DOHH2 (cell line): Measurements from ENCODE around the gene SHROOM1.

ENCODE experiments used
- H3F3A ChIP-seq: fragments of 200-600 bp; sonication (generic), shearing (Covaris generic); 2 replicates; pipeline ENCODE4 v1.6.0; 2016; ENCODE audit warnings: antibody characterized with exemption, mild to moderate bottlenecking; ENCODE audit not compliant: control insufficient read depth, insufficient read depth
- H3K27ac ChIP-seq: fragments of 200-600 bp; sonication (generic); 2 replicates; pipeline ENCODE4 v1.5.1; 2014; ENCODE audit warnings: low read depth, mild to moderate bottlenecking, low read length, moderate library complexity
- H3K27me3 ChIP-seq: fragments of 200-600 bp; sonication (generic); 2 replicates; pipeline ENCODE4 v1.6.1; 2014; ENCODE audit warnings: mild to moderate bottlenecking, low read length, mixed read lengths; ENCODE audit not compliant: control insufficient read depth
- H3K36me3 ChIP-seq: fragments of 200-600 bp; sonication (generic); 2 replicates; pipeline ENCODE4 v1.6.1; 2014; ENCODE audit warnings: mild to moderate bottlenecking, low read length, moderate library complexity, mixed read lengths; ENCODE audit not compliant: control insufficient read depth
- H3K4me1 ChIP-seq: fragments of 200-600 bp; sonication (generic); 2 replicates; pipeline ENCODE4 v1.6.1; 2014; ENCODE audit warnings: mild to moderate bottlenecking, low read length, mixed read lengths; ENCODE audit not compliant: control insufficient read depth
- H3K4me2 ChIP-seq: fragments of 200-600 bp; sonication (generic); 2 replicates; pipeline ENCODE4 v1.6.0; 2014; ENCODE audit warnings: mild to moderate bottlenecking, low read length, moderate library complexity
- H3K4me3 ChIP-seq: fragments of 200-600 bp; sonication (generic); 2 replicates; pipeline ENCODE4 v1.5.1; 2014; ENCODE audit warnings: mild to moderate bottlenecking, low read length, mixed read lengths
- H3K79me2 ChIP-seq: fragments of 200-600 bp; sonication (generic); 2 replicates; pipeline ENCODE4 v1.6.1; 2014; ENCODE audit warnings: mild to moderate bottlenecking, low read length, mixed read lengths; ENCODE audit not compliant: control insufficient read depth
- H3K9me2 ChIP-seq: fragments of 200-600 bp; sonication (generic); replicated peaks from 2 replicates; pipeline ENCODE4 v1.6.1; 2014; ENCODE audit warnings: mild to moderate bottlenecking, low read length, mixed read lengths; ENCODE audit not compliant: control insufficient read depth
- H3K9me3 ChIP-seq: fragments of 200-600 bp; sonication (generic); 2 replicates; pipeline ENCODE4 v1.6.1; 2014; ENCODE audit warnings: antibody characterized with exemption, low read length, mixed read lengths; ENCODE audit not compliant: control insufficient read depth, insufficient read depth
- H4K20me1 ChIP-seq: fragments of 200-600 bp; sonication (generic); 2 replicates; pipeline ENCODE4 v1.6.0; 2014; ENCODE audit warnings: low read depth, mild to moderate bottlenecking, antibody characterized with exemption, low read length, moderate library complexity; ENCODE audit not compliant: control insufficient read depth, insufficient read depth
- EZH2phosphoT487 ChIP-seq: fragments of 200-600 bp; sonication (generic); IDR thresholded peaks from 2 replicates; pipeline ENCODE4 v1.6.1; 2017; ENCODE audit warnings: borderline replicate concordance, mild to moderate bottlenecking, antibody characterized with exemption, low read length, moderate library complexity, mixed read lengths
- TF ChIP-seq, protein P1 (sequence below): fragments of 200-600 bp; sonication (generic); IDR thresholded peaks from one replicate; pipeline ENCODE4 v1.5.1; 2014; ENCODE audit warnings: antibody characterized with exemption, mild to moderate bottlenecking, low read depth, low read length; ENCODE audit not compliant: poor library complexity, severe bottlenecking

The SHROOM1 gene

DNA sequence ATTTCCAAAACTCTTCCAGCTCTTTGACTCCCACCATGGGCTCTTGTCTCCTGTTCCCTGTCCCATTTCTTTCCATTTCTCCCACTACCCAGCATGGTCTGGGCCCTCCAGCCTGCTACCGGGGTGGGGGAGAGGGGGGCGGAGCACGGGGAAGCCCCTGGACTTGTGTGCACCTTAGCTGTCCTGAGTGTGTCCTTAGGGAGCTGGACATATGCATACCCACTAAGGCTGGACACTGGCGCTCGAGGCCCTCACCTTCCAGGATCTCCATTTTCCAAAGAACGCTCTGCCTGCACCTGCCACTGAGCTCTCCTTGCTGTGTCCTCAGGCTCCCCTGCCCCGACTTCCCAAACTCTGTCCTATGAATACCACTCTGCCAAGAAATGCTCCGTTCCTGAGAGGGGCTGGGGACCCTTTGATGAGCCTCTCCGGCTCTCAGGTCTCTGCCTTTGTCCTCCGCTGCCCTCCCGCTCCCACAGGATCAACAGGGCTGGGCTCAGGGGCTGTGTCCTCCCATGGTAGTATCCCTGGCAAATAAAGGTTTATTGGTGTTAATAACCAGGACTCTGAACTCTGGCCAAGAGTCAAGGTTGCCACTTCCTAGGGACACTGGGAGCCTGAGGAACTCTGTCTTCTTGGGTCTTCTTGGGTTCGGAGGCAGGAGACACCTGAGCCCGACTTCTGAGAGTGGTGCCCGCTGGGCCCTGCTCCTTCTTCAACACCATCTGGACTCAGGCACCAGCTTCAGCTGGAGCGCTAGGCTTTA is 831 bp upstream of the SHROOM1 start:
- H3K9me2 ChIP-seq = no peaks in the 10 kb centered on the region

DNA sequence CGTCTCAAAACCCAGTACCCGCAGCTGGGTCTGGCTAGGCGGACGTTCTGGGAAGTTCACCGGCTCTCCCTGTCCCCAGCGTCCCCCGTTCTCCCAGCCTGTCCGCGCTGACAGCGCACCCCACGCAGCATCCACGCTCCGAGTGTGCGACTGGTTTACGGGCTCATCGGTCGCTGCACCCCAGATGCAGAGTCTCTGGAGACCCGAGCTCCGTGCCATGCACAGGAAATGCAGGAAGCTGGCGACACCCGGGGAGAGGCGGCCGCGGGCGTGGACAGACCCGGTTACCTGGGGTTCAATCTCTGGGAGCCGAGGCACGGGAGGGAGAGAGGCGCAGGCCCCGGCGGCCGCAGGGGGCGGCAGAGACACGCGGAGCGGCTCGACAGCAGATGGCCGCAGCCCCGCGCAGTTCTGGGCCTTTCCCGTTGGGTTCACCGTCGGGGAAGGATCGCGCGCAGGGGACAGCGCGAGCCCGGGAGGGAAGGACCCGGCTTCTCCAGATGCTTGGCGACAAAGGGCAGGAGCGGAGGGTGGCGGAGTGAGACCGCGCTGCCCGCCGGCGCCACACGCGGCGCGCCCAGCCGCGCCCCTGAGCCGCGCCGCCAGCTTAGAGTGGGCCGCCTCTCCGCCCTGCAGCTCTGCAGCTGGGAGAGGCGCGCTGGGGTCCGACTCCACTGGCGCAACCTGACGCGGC is 558 bp downstream of the SHROOM1 start:
- Histone ChIP-seq H3F3A (no peaks in the 10 kb centered on the region), H3K79me2 (no peaks in the 10 kb centered on the region), H3K9me2 (no peaks in the 10 kb centered on the region), H3K9me3 (no peaks in the 10 kb centered on the region), H3K4me3 (peak overlapping the region; percentile 78), H3K36me3 (no peaks in the 10 kb centered on the region), H4K20me1 (no peaks in the 10 kb centered on the region), H3K4me1 (peaks cover 4% of the 10 kb centered on the region), H3K27ac (no peak overlapping the region), H3K4me2 (peak overlapping the region; percentile 83), H3K27me3 (peaks cover 63% of the 10 kb centered on the region)
- no peak for TF ChIP-seq EZH2phosphoT487
- TF ChIP-seq, protein P1, sequence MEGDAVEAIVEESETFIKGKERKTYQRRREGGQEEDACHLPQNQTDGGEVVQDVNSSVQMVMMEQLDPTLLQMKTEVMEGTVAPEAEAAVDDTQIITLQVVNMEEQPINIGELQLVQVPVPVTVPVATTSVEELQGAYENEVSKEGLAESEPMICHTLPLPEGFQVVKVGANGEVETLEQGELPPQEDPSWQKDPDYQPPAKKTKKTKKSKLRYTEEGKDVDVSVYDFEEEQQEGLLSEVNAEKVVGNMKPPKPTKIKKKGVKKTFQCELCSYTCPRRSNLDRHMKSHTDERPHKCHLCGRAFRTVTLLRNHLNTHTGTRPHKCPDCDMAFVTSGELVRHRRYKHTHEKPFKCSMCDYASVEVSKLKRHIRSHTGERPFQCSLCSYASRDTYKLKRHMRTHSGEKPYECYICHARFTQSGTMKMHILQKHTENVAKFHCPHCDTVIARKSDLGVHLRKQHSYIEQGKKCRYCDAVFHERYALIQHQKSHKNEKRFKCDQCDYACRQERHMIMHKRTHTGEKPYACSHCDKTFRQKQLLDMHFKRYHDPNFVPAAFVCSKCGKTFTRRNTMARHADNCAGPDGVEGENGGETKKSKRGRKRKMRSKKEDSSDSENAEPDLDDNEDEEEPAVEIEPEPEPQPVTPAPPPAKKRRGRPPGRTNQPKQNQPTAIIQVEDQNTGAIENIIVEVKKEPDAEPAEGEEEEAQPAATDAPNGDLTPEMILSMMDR = peak; percentile 77

More for the DNA sequence above, 831 bp upstream of the SHROOM1 start:
- H4K20me1 ChIP-seq = no peaks in the 10 kb centered on the region
- no peaks in the 10 kb centered on the region for H3K79me2 ChIP-seq
- no peaks in the 10 kb centered on the region for H3F3A ChIP-seq
- no peak overlapping the region for H3K27ac ChIP-seq
- peaks cover 49% of the 10 kb centered on the region for H3K27me3 ChIP-seq
- H3K4me2 ChIP-seq = no peak overlapping the region; the same call in 1 of the 2 replicates
- H3K4me1 ChIP-seq = peaks cover 4% of the 10 kb centered on the region
- no peak for TF ChIP-seq EZH2phosphoT487
- TF ChIP-seq, protein P1 = no peak
- H3K36me3 ChIP-seq = no peaks in the 10 kb centered on the region
- H3K9me3 ChIP-seq = no peaks in the 10 kb centered on the region
- no peak overlapping the region for H3K4me3 ChIP-seq

- Histone ChIP-seq H3K4me1 (peaks cover 4% of the 10 kb centered on the region), H3K27me3 (peaks cover 71% of the 10 kb centered on the region), H4K20me1 (no peaks in the 10 kb centered on the region), H3K9me2 (no peaks in the 10 kb centered on the region), H3K9me3 (no peaks in the 10 kb centered on the region), H3K4me3 (no peak overlapping the region), H3K27ac (no peak overlapping the region), H3K79me2 (no peaks in the 10 kb centered on the region), H3F3A (no peaks in the 10 kb centered on the region), H3K4me2 (no peak overlapping the region), H3K36me3 (no peaks in the 10 kb centered on the region)
- TF ChIP-seq, protein P1 = no peak
- TF ChIP-seq EZH2phosphoT487 = no peak
Measured at GRCh38 chr5:132828846-132829494, 1.5 kb downstream of the SHROOM1 start.
